AG04450 (cell line): ENCODE data around the gene UBE3A. TPM values are rescaled to one million over a fixed set of nuclear protein-coding genes. Genes with fewer than 3 reads are reported as not detected.
"Not testable (repeated sequence)": the region's sequence is repeated elsewhere in the genome, so short reads cannot be mapped to it uniquely, and the experiment has no call there.

Experiments
- CTCF ChIA-PET: fragments of 300-600, 350-600 bp; formaldehyde crosslinking; extraction: SDS; loops from one replicate; lab custom pipeline; 2022; ENCODE audit warnings: antibody characterized with exemption, inconsistent platforms; lab: Charles Lee
- POLR2A ChIA-PET: fragments of 350-600 bp; formaldehyde crosslinking; extraction: SDS; loops from one replicate; lab custom pipeline; 2021; ENCODE audit warnings: antibody characterized with exemption, inconsistent platforms; lab: Yijun Ruan, JAX
- DNase-seq: peaks from one replicate; pipeline ENCODE4 v3.0.0-alpha.2; 2011; ENCODE audit warnings: low read depth, low spot score
- H3K27ac ChIP-seq: one replicate; pipeline ENCODE4 v1.5.1; 2012; ENCODE audit warnings: low read depth, low read length, control low read depth
- H3K27me3 ChIP-seq: one replicate; pipeline ENCODE4 v1.6.0; 2012; ENCODE audit warnings: low read length; ENCODE audit not compliant: control insufficient read depth, insufficient read depth
- H3K4me3 ChIP-seq: 2 replicates; pipeline ENCODE4 v1.5.1; 2011; ENCODE audit warnings: mild to moderate bottlenecking, low read depth, low read length, control low read depth
- H3K9me3 ChIP-seq: 2 replicates; pipeline ENCODE4 v1.5.1; 2012; ENCODE audit warnings: low read length; ENCODE audit not compliant: control insufficient read depth, insufficient read depth
- polyA plus RNA-seq: library from polyadenylated mRNA; depleted of rRNA; stranded (reverse); fragments of >200 nt; gene quantifications from 2 replicates; pipeline ENCODE4 v1.2.3, GENCODE V29; 2011
- TF ChIP-seq, protein P1 (sequence below): IDR thresholded peaks from 2 replicates; pipeline ENCODE4 v1.5.1; 2011; ENCODE audit warnings: low read depth, low read length, control low read depth, inconsistent platforms

Gene UBE3A
- polyA plus RNA-seq, 1 experiment, result 51.6 TPM

DNA sequence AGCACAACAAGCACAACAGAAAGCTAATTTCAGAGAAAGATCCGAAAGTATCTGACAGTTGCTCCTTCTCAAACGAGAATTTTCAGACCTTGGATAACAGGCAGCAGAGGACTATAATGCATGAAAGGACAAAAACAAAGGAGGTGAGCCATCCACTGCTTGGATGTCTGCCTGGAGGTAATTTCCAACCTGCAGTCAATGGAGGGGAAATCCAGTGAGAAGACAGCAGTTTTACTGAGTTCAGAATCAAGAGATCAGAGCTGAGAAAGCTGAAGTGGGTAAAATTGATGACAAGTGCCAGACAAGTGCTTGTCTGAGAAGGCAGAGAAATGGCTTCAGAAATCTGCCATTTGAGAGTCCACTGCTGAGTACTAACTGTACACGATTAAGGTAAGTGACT lies 22.1 kb downstream of the UBE3A start:
- TF ChIP-seq, protein P1, sequence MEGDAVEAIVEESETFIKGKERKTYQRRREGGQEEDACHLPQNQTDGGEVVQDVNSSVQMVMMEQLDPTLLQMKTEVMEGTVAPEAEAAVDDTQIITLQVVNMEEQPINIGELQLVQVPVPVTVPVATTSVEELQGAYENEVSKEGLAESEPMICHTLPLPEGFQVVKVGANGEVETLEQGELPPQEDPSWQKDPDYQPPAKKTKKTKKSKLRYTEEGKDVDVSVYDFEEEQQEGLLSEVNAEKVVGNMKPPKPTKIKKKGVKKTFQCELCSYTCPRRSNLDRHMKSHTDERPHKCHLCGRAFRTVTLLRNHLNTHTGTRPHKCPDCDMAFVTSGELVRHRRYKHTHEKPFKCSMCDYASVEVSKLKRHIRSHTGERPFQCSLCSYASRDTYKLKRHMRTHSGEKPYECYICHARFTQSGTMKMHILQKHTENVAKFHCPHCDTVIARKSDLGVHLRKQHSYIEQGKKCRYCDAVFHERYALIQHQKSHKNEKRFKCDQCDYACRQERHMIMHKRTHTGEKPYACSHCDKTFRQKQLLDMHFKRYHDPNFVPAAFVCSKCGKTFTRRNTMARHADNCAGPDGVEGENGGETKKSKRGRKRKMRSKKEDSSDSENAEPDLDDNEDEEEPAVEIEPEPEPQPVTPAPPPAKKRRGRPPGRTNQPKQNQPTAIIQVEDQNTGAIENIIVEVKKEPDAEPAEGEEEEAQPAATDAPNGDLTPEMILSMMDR, result no peak
- ChIA-PET POLR2A (no interaction called here), CTCF (interaction anchor here (0.6 kb wide), 1 partner anchor 20 kb away, joined by 3 read pairs; no protein-coding TSS in a partner anchor)
- Histone ChIP-seq H3K4me3 (no peak overlapping the region), H3K27ac (no peak overlapping the region), H3K27me3 (no peaks in the 10 kb centered on the region), H3K9me3 (peaks cover 3% of the 10 kb centered on the region; the same call in 1 of the 2 replicates)
- DNase-seq, result no peak

DNA sequence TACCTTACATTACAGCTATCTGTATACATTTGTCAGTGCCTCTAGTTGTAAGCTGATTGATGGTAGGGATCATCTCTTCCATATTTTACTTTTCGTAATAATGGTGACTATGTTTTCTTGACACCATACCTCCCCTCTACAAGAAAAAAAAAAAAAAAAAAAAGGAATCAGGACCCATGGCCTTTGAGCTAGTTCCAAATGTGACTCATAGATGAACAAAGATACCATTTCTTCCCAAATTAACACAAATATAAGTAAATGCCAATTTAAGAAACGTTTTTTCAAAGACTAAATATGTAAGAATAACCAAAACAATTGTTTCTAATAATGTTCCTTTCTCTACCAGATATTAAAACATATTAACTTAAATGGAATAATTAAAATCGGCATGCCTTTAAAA lies 23.1 kb downstream of the UBE3A start:
- no peaks in the 10 kb centered on the region for H3K27me3 ChIP-seq
- CTCF ChIA-PET, result interaction anchor here (0.7 kb wide), 1 partner anchor 17 kb away, joined by 5 read pairs; no protein-coding TSS in a partner anchor
- no peak overlapping the region for H3K4me3 ChIP-seq
- DNase-seq, result no peak
- H3K27ac ChIP-seq, result no peak overlapping the region
- POLR2A ChIA-PET, result no interaction called here
- no peaks in the 10 kb centered on the region for H3K9me3 ChIP-seq
- TF ChIP-seq, protein P1, result no peak

DNA sequence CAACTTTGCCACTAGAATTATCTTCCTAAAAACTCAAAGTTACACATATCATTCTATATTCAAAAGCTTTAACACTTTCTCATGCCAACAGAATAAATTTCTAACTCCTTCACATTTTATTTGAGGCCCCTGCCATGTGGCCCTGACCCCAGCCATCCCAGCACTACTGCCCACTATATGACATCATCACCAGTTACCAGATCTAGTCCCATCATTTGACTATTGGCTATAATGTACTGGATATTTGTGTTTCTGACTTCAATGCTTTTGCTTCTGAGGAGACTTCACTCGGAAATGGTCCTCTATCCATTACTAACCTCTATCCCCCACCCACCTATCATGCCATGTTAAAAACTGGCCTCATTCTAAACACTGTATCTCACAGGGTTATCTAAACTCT lies 23.6 kb downstream of the UBE3A start:
- Histone ChIP-seq H3K4me3 (no peak overlapping the region), H3K27ac (no peak overlapping the region), H3K9me3 (no peaks in the 10 kb centered on the region), H3K27me3 (no peaks in the 10 kb centered on the region)
- CTCF ChIA-PET, result no interaction called here
- POLR2A ChIA-PET, result no interaction called here
- TF ChIP-seq, protein P1, result no peak
- DNase-seq, result no peak

DNA sequence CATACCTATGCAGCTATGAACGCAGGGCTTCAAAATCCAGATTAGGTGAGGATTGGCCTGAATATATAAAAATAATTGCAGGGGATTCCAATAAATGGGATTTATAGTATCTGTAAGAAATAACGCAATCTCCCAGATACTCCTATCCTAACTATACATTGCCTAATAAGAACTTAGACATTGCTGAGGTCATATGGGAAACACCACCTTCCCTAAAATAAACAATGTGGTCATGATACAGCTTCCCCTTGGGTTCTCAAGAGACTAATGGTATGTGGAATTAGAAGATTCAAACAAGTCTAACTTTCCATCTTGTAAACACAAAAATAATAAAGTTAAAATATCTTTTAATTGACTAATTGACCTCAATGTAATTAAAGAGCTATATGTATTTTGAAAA lies 28.2 kb downstream of the UBE3A start:
- DNase-seq, result peak; percentile 36
- H3K9me3 ChIP-seq, result no peaks in the 10 kb centered on the region
- H3K4me3 ChIP-seq, result no peak overlapping the region
- H3K27ac ChIP-seq, result no peak overlapping the region
- TF ChIP-seq, protein P1, result no peak
- ChIA-PET CTCF (no interaction called here), POLR2A (interaction anchor here (1.1 kb wide), 1 partner anchor 59 kb away, joined by 3 read pairs; no protein-coding TSS in a partner anchor)
- no peaks in the 10 kb centered on the region for H3K27me3 ChIP-seq

DNA sequence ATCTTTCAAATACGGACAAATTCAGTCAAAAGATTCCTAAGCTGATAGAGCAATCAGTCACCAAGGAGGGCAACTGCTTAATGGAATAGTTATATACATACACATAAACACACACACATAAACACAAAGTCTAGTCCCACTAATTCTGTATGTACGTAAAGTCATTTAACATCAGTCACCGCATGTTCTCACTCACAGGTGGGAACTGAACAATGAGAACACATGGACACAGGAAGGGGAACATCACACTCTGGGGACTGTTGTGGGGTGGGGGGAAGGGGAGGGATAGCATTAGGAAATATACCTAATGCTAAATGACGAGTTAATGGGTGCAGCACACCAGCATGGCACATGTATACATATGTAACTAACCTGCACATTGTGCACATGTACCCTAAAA lies 29.1 kb downstream of the UBE3A start:
- POLR2A ChIA-PET, H3K27me3 ChIP-seq, H3K4me3 ChIP-seq, H3K27ac ChIP-seq, DNase-seq, H3K9me3 ChIP-seq, CTCF ChIA-PET: not testable (repeated sequence)
